AG08395 (cell line): Measurements from ENCODE around the gene HAPLN2.
"Not testable (repeated sequence)": the region's sequence is repeated elsewhere in the genome, so short reads cannot be mapped to it uniquely, and the experiment has no call there.

Experiments
- DNase-seq: peaks from one replicate; pipeline ENCODE4 v3.0.0; 2012; ENCODE audit warnings: mixed read lengths, low spot score

Gene HAPLN2

GRCh38 chr1:156592158-156592909 lies 26.9 kb upstream of the HAPLN2 start:
- no peak for DNase-seq

- DNase-seq: no peak
Observed at GRCh38 chr1:156592910-156593660, 26.1 kb upstream of the HAPLN2 start.

- no peak for DNase-seq
Observed at GRCh38 chr1:156593661-156593989, 25.6 kb upstream of the HAPLN2 start.

GRCh38 chr1:156594190-156594589 lies 25.0 kb upstream of the HAPLN2 start:
- no peak for DNase-seq

GRCh38 chr1:156595016-156595415 lies 24.2 kb upstream of the HAPLN2 start:
- no peak for DNase-seq

- no peak for DNase-seq
Observed at GRCh38 chr1:156596426-156596825, 22.8 kb upstream of the HAPLN2 start.

GRCh38 chr1:156598125-156598524 lies 21.1 kb upstream of the HAPLN2 start:
- no peak for DNase-seq

GRCh38 chr1:156598731-156599432 lies 20.3 kb upstream of the HAPLN2 start:
- DNase-seq: no peak

- no peak for DNase-seq
Observed at GRCh38 chr1:156599811-156600210, 19.4 kb upstream of the HAPLN2 start.

GRCh38 chr1:156600733-156601121 lies 18.5 kb upstream of the HAPLN2 start:
- DNase-seq: no peak

GRCh38 chr1:156601122-156601830 lies 17.9 kb upstream of the HAPLN2 start, which contains the start of gene GPATCH4:
Gene GPATCH4 (minus strand): TSS chr1:156601479.
- DNase-seq: peak; percentile 92

GRCh38 chr1:156601892-156602291 lies 17.3 kb upstream of the HAPLN2 start:
- DNase-seq: no peak

- DNase-seq: no peak
Observed at GRCh38 chr1:156602557-156602993, 16.6 kb upstream of the HAPLN2 start.

GRCh38 chr1:156607344-156607743 lies 11.9 kb upstream of the HAPLN2 start:
- DNase-seq: not testable (repeated sequence)

- peak; percentile 79 for DNase-seq
Observed at GRCh38 chr1:156608036-156608674, 11.1 kb upstream of the HAPLN2 start.

GRCh38 chr1:156608981-156609380 lies 10.2 kb upstream of the HAPLN2 start:
- DNase-seq: no peak

- DNase-seq: not testable (repeated sequence)
Observed at GRCh38 chr1:156610072-156610471, 9.1 kb upstream of the HAPLN2 start.

- no peak for DNase-seq
Observed at GRCh38 chr1:156612666-156613065, 6.5 kb upstream of the HAPLN2 start.

GRCh38 chr1:156615946-156616345 lies 3.3 kb upstream of the HAPLN2 start:
- DNase-seq: no peak

- DNase-seq: peak; percentile 26
Observed at GRCh38 chr1:156616463-156616862, 2.8 kb upstream of the HAPLN2 start.

GRCh38 chr1:156619582-156619955 lies 354 bp downstream of the HAPLN2 start:
- no peak for DNase-seq
